SU-DHL-6 (cell line): Measurements from ENCODE around the gene ZFAND2A.

ENCODE experiments used
- EZH2phosphoT487 ChIP-seq: fragments of 200-600 bp; sonication (generic), shearing (Covaris generic); conservative IDR thresholded peaks from 2 replicates; pipeline ENCODE4 v1.6.1; 2018; ENCODE audit warnings: mild to moderate bottlenecking, antibody characterized with exemption, low read length, moderate library complexity, mixed read lengths
- TF ChIP-seq, protein P1 (sequence below): fragments of 200-600 bp; sonication (generic); IDR thresholded peaks from one replicate; pipeline ENCODE4 v1.5.1; 2017; ENCODE audit warnings: antibody characterized with exemption, mild to moderate bottlenecking, low read length, moderate library complexity; ENCODE audit not compliant: insufficient read depth, poor library complexity, severe bottlenecking

DNA sequence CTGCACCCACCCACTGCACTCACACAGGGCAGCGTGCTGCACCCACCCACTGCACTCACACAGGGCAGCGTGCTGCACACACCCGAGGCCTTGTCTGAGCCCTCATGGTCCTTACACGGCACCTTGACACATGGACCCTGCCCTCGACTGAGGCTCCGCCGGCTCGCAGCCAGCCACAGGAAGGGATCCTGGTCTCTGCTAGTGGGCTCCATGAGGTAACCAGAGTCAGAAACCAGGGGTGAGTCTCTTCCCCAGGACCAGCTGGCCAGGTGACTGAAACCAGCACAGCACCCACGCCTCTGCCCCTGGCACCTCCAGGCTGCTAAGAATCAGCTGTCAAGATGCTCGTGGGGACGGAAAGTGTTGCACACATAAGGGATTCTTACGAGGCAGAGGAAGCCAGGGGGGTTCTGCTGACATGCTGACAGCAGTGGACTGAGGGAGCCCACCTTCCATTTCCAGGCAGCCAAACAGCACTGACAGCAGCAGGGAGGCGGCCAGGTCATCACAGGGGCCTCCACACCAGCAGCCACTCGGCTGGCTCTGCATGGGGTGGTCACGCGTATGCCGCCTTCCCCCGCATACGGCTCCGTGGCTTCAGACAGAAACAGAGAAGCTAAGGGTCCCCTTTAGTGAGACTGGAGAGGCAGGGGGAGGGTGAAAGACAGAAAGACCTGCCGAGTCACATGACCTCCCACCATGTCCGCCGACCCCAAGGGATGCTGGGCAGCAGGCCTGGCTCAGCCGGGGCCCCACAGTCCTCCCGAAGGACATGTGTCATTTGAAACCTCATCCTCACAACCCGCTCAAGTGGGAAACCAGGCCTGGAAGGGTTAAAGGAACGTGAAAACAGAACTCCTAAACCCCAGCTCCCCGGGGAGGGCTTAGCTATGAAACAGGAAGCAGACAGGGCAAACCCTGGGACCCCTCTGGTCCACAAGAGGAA, 37.8 kb downstream of the ZFAND2A start:
- TF ChIP-seq, protein P1, sequence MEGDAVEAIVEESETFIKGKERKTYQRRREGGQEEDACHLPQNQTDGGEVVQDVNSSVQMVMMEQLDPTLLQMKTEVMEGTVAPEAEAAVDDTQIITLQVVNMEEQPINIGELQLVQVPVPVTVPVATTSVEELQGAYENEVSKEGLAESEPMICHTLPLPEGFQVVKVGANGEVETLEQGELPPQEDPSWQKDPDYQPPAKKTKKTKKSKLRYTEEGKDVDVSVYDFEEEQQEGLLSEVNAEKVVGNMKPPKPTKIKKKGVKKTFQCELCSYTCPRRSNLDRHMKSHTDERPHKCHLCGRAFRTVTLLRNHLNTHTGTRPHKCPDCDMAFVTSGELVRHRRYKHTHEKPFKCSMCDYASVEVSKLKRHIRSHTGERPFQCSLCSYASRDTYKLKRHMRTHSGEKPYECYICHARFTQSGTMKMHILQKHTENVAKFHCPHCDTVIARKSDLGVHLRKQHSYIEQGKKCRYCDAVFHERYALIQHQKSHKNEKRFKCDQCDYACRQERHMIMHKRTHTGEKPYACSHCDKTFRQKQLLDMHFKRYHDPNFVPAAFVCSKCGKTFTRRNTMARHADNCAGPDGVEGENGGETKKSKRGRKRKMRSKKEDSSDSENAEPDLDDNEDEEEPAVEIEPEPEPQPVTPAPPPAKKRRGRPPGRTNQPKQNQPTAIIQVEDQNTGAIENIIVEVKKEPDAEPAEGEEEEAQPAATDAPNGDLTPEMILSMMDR: no peak
- no peak for TF ChIP-seq EZH2phosphoT487
